Activated naive CD4-positive, alpha-beta T cell treated with anti-CD3 and anti-CD28 coated beads, Interleukin-2, amount 10 ng/mL, durations not matched to agents 7 days and 5 days (primary cell): Measurements from ENCODE around the gene SPOCK3.
"Not testable (repeated sequence)": the region's sequence is repeated elsewhere in the genome, so short reads cannot be mapped to it uniquely, and the experiment has no call there.

Experiments
- CTCF ChIA-PET: fragments of 350-600 bp; sonication (Branson Sonifier 250); formaldehyde crosslinking; loops from one replicate; lab custom pipeline; 2021; ENCODE audit warnings: antibody characterized with exemption; lab: Charles Lee
- DNase-seq: peaks from one replicate; pipeline ENCODE4 v3.0.0-alpha.2; 2020
- H3K27ac Mint-ChIP-seq: one replicate; pipeline ENCODE4 v1.8.0; 2021; ENCODE audit warnings: mild to moderate bottlenecking, moderate library complexity, mixed read lengths
- H3K27me3 Mint-ChIP-seq: one replicate; pipeline ENCODE4 v1.8.0; 2021; ENCODE audit warnings: mild to moderate bottlenecking, mixed read lengths
- H3K36me3 Mint-ChIP-seq: one replicate; pipeline ENCODE4 v1.8.0; 2021; ENCODE audit warnings: mixed read lengths
- H3K4me1 Mint-ChIP-seq: one replicate; pipeline ENCODE4 v1.8.0; 2021; ENCODE audit warnings: mixed read lengths
- H3K4me3 Mint-ChIP-seq: one replicate; pipeline ENCODE4 v1.8.0; 2021; ENCODE audit warnings: mild to moderate bottlenecking, moderate library complexity, mixed read lengths
- H3K9me3 Mint-ChIP-seq: one replicate; pipeline ENCODE4 v1.8.0; 2021; ENCODE audit warnings: mixed read lengths

The SPOCK3 gene

DNA sequence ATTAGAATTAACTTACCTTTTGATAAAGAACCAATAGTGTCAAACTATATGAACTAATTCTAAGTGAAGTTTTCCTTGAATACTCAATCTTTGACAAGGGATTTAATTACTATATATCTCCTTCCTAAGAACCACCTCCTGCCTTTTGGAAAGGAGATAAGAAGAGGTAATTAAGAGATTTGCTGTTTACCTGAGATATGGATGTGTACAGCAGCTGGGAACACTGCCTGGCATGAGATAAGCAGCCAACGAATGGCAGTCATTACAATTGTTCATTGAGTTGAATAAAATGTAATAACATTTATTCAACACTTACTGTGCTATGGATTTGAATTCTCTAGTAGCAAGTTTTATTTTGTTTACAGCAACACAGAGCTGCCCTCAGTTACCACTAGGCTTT, 407.1 kb downstream of the SPOCK3 start:
- Mint-ChIP-seq H3K9me3 (peaks cover 11% of the 10 kb centered on the region), H3K27me3 (no peaks in the 10 kb centered on the region), H3K4me1 (no peaks in the 10 kb centered on the region), H3K36me3 (no peaks in the 10 kb centered on the region), H3K4me3 (no peak overlapping the region), H3K27ac (no peak overlapping the region)
- DNase-seq, result no peak
- CTCF ChIA-PET, result no interaction called here

GRCh38 chr4:166823848-166824247, 410.4 kb downstream of the SPOCK3 start:
- Mint-ChIP-seq H3K36me3 (no peaks in the 10 kb centered on the region), H3K4me1 (no peaks in the 10 kb centered on the region), H3K27me3 (no peaks in the 10 kb centered on the region), H3K27ac (no peak overlapping the region), H3K9me3 (peaks cover 9% of the 10 kb centered on the region), H3K4me3 (no peak overlapping the region)
- no peak for DNase-seq
- CTCF ChIA-PET, result interaction anchor here (0.5 kb wide), 1 partner anchor 721 kb away, joined by 3 read pairs; no protein-coding TSS in a partner anchor

DNA sequence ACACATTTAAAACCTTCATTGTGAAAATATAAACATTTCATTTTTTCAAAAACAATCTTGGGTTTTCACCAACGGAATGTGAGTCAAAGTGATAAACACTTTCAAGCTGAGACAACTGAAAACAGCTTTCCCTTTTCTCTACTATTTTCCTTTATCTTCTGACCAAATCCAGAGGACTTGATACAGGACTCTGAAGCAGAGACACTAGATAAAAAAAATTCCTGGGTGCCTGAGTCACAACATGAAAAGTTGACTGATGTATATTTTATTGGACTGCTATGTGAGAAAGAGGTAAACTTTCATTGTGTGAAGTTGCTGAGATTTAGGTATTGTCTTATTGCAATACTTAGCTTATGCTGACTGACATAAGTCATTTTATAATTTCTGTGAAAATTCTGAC, 411.2 kb downstream of the SPOCK3 start:
- CTCF ChIA-PET, result no interaction called here
- Mint-ChIP-seq H3K4me1 (no peaks in the 10 kb centered on the region), H3K27ac (no peak overlapping the region), H3K27me3 (no peaks in the 10 kb centered on the region), H3K36me3 (no peaks in the 10 kb centered on the region), H3K9me3 (peaks cover 9% of the 10 kb centered on the region), H3K4me3 (no peak overlapping the region)
- no peak for DNase-seq

- no peaks in the 10 kb centered on the region for H3K36me3 Mint-ChIP-seq
- no peaks in the 10 kb centered on the region for H3K27me3 Mint-ChIP-seq
- CTCF ChIA-PET, result no interaction called here
- H3K4me3 Mint-ChIP-seq, result no peak overlapping the region
- peaks cover 9% of the 10 kb centered on the region for H3K9me3 Mint-ChIP-seq
- DNase-seq, result no peak
- no peaks in the 10 kb centered on the region for H3K4me1 Mint-ChIP-seq
- no peak overlapping the region for H3K27ac Mint-ChIP-seq
Measured at GRCh38 chr4:166822386-166822785, 411.9 kb downstream of the SPOCK3 start.

DNA sequence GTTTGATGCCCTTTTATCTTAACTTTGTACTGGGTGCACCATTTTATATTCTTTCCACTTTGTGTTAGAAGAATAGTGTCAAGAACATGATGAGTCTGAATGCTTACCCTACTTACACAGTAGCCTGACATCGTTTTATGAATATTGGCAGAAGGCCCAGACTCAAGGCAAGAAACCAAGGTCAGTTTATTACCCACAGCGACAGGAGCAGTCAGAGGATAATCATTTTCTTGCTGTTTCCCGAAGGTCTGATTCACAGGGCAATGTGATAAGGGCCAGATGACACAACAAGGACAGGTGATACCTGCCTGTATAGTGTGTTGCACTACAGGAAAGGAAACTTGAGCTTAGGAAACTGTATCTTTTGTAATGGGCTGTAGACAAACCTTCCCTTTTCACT, 417.4 kb downstream of the SPOCK3 start:
- Mint-ChIP-seq H3K4me3 (no peak overlapping the region), H3K27me3 (no peaks in the 10 kb centered on the region), H3K4me1 (no peaks in the 10 kb centered on the region), H3K36me3 (no peaks in the 10 kb centered on the region), H3K9me3 (peaks cover 3% of the 10 kb centered on the region), H3K27ac (no peak overlapping the region)
- CTCF ChIA-PET, result no interaction called here
- DNase-seq, result no peak

DNA sequence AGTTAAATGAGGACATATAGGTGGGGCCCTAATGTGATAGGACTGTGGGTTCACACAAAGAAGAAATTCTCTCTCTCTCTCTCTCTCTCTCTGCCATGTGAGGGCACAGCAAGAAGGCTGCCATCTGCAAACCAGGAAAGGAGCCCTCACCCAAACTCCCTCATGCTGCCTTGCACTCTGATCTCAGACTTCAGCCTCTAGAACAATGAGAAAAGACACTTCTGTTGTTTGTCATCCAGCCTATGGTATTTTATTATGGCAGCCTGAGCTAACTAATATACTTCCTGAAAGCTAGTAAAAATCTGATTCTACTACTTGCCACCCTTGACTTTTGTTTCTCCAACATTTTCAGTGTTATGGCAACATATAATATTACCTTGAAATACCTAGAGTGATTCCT, 425.9 kb downstream of the SPOCK3 start:
- H3K4me3 Mint-ChIP-seq, result no peak overlapping the region
- H3K36me3 Mint-ChIP-seq, result no peaks in the 10 kb centered on the region
- no peaks in the 10 kb centered on the region for H3K4me1 Mint-ChIP-seq
- H3K9me3 Mint-ChIP-seq, result peaks cover 3% of the 10 kb centered on the region
- CTCF ChIA-PET, result no interaction called here
- DNase-seq, result no peak
- no peaks in the 10 kb centered on the region for H3K27me3 Mint-ChIP-seq
- no peak overlapping the region for H3K27ac Mint-ChIP-seq

DNA sequence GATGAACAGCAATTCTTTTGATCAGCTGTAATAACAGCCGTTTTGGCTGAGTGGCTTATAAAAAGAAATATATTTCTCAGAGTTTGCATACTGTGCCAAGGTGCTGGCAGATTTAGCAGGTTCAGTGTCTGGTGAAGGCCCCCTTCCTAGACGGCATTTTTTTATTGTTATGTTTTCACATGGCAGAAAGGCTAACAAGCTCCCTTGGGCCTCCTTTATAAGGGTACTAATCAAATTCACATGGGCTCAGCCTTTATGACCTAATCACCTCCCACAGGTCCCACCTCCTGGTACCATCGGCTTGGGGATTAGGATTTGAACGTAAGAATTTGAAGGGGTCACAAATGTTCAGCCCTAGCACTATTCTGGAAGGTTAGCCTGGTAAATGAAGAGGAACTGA, 431.9 kb downstream of the SPOCK3 start:
- no peaks in the 10 kb centered on the region for H3K36me3 Mint-ChIP-seq
- H3K9me3 Mint-ChIP-seq, result peaks cover 5% of the 10 kb centered on the region
- no peak overlapping the region for H3K4me3 Mint-ChIP-seq
- DNase-seq, result no peak
- no peaks in the 10 kb centered on the region for H3K27me3 Mint-ChIP-seq
- CTCF ChIA-PET, result no interaction called here
- H3K4me1 Mint-ChIP-seq, result no peaks in the 10 kb centered on the region
- no peak overlapping the region for H3K27ac Mint-ChIP-seq

DNA sequence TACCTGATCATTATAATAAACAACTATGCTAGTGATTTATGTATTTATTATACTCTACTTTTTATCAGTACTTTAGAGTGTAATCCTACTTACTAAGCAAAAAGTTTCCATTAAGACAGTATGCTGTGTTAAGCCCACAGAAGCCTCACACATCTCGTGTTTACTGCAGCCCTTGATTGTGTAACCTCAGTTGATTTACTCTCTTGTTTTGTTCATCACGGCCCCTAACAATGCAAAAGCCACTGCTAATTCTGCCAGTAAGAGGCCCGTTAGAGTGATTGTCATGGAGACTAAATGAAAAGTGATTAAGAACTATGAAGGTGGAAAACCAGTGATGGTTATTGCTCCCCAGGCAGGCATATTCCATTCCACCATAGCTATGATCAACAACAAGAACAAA, 436.2 kb downstream of the SPOCK3 start:
- no peaks in the 10 kb centered on the region for H3K27me3 Mint-ChIP-seq
- H3K27ac Mint-ChIP-seq, result no peak overlapping the region
- CTCF ChIA-PET, result no interaction called here
- DNase-seq, result no peak
- no peaks in the 10 kb centered on the region for H3K4me1 Mint-ChIP-seq
- no peaks in the 10 kb centered on the region for H3K36me3 Mint-ChIP-seq
- H3K4me3 Mint-ChIP-seq, result no peak overlapping the region
- peaks cover 6% of the 10 kb centered on the region for H3K9me3 Mint-ChIP-seq

DNA sequence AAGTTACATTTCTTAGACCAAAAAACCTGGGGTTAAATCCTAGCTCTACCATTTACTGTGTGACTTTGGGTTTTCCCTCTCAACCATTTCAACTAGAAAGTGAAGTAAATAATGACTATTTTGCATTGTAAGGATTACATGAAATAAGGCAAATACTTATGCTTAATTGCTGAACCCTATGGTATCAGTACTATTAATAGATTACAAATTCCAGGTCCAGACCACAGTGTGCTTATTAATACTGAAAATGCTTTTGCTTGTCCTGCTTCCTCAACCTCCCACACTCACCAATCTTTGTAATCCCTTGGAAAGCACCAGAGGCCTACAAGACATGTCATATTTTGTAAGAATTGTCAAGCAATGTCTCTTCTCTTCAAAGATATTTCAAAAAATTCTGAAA, 456.5 kb downstream of the SPOCK3 start:
- no peak for DNase-seq
- no peaks in the 10 kb centered on the region for H3K4me1 Mint-ChIP-seq
- peaks cover 5% of the 10 kb centered on the region for H3K9me3 Mint-ChIP-seq
- no peaks in the 10 kb centered on the region for H3K36me3 Mint-ChIP-seq
- CTCF ChIA-PET, result no interaction called here
- no peak overlapping the region for H3K27ac Mint-ChIP-seq
- H3K27me3 Mint-ChIP-seq, result no peaks in the 10 kb centered on the region
- H3K4me3 Mint-ChIP-seq, result no peak overlapping the region

GRCh38 chr4:166763018-166763417, 471.3 kb downstream of the SPOCK3 start:
- peaks cover 13% of the 10 kb centered on the region for H3K9me3 Mint-ChIP-seq

DNA sequence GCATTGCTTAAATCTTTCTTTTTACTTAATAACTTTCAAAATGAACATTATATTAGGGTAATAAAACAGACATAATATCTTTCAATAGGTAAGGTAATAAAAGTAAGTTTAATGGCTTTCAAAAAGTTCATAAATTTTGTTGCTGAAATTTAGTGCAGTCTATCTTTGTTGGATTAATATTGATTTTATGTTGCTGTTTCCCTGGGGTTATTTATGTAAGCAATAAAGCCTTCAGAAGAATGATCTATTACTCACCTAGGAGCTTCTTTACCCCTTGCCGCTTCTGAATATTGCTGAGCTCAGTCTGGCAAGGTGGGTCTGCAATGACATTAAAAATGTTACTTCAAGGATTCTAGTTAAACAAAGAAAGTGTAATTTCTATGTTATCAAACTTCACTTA, 492.6 kb downstream of the SPOCK3 start:
- H3K27ac Mint-ChIP-seq, result no peak overlapping the region
- no peaks in the 10 kb centered on the region for H3K4me1 Mint-ChIP-seq
- no peaks in the 10 kb centered on the region for H3K36me3 Mint-ChIP-seq
- peaks cover 5% of the 10 kb centered on the region for H3K9me3 Mint-ChIP-seq
- no peaks in the 10 kb centered on the region for H3K27me3 Mint-ChIP-seq
- no peak overlapping the region for H3K4me3 Mint-ChIP-seq
- CTCF ChIA-PET, result no interaction called here
- DNase-seq, result no peak

More at GRCh38 chr4:166763018-166763417, 471.3 kb downstream of the SPOCK3 start:
- CTCF ChIA-PET, result no interaction called here
- no peak overlapping the region for H3K4me3 Mint-ChIP-seq
- H3K27me3 Mint-ChIP-seq, result no peaks in the 10 kb centered on the region
- H3K36me3 Mint-ChIP-seq, result no peaks in the 10 kb centered on the region
- H3K4me1 Mint-ChIP-seq, result no peaks in the 10 kb centered on the region
- DNase-seq, result no peak
- H3K27ac Mint-ChIP-seq, result no peak overlapping the region

GRCh38 chr4:166739215-166739614, 495.1 kb downstream of the SPOCK3 start:
- DNase-seq, H3K36me3 Mint-ChIP-seq, H3K27me3 Mint-ChIP-seq, CTCF ChIA-PET, H3K4me1 Mint-ChIP-seq, H3K27ac Mint-ChIP-seq, H3K4me3 Mint-ChIP-seq, H3K9me3 Mint-ChIP-seq: not testable (repeated sequence)

- H3K9me3 Mint-ChIP-seq, result peaks cover 1% of the 10 kb centered on the region
Measured at GRCh38 chr4:166737430-166737829, 496.9 kb downstream of the SPOCK3 start.

DNA sequence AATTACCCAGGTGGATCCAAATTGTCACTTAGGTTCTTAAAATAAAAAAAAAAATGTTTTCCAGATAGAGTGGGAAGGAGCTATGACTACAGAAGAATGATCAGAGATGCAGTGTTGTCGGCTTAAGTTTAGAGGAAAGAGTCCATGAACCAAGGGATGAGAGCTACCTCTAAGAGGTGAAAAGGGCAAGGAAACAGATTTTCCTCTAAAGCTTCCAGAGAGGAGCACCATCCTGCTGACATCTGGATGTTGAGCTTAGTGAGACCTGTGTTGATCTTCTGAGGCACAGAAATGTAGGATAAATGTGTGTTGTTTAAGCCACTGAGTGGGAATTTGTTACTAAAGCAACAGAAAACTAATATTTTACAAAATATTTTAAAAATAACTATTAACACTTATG, 498.7 kb downstream of the SPOCK3 start:
- peaks cover 1% of the 10 kb centered on the region for H3K9me3 Mint-ChIP-seq
- no peak for DNase-seq
- no peaks in the 10 kb centered on the region for H3K4me1 Mint-ChIP-seq
- no peak overlapping the region for H3K4me3 Mint-ChIP-seq
- CTCF ChIA-PET, result no interaction called here
- H3K27me3 Mint-ChIP-seq, result no peaks in the 10 kb centered on the region
- H3K27ac Mint-ChIP-seq, result no peak overlapping the region
- no peaks in the 10 kb centered on the region for H3K36me3 Mint-ChIP-seq

More at GRCh38 chr4:166737430-166737829, 496.9 kb downstream of the SPOCK3 start:
- Mint-ChIP-seq H3K4me3 (no peak overlapping the region), H3K27me3 (no peaks in the 10 kb centered on the region), H3K4me1 (no peaks in the 10 kb centered on the region), H3K36me3 (no peaks in the 10 kb centered on the region), H3K27ac (no peak overlapping the region)
- no peak for DNase-seq
- CTCF ChIA-PET, result no interaction called here

DNA sequence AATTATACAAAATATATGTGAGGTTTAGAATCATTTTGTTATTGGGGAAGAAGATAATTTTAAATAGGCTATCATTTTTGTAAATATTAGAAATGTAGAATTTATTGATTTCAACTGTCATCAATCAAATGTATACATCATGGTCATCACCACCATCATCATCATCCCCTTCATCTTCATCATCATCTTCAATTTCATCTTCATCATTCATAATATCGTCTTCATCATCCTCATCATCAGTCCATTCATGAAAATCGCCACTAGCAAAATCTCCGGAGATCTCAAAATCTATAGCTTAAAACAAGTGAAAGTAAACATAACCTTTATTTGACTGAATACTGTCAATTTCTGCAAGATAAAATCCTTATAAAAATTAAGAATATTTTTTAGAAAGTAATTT, 499.5 kb downstream of the SPOCK3 start:
- Mint-ChIP-seq H3K4me1 (no peaks in the 10 kb centered on the region), H3K4me3 (no peak overlapping the region), H3K9me3 (peaks cover 1% of the 10 kb centered on the region), H3K27me3 (no peaks in the 10 kb centered on the region), H3K27ac (no peak overlapping the region), H3K36me3 (no peaks in the 10 kb centered on the region)
- DNase-seq, result no peak
- CTCF ChIA-PET, result no interaction called here

DNA sequence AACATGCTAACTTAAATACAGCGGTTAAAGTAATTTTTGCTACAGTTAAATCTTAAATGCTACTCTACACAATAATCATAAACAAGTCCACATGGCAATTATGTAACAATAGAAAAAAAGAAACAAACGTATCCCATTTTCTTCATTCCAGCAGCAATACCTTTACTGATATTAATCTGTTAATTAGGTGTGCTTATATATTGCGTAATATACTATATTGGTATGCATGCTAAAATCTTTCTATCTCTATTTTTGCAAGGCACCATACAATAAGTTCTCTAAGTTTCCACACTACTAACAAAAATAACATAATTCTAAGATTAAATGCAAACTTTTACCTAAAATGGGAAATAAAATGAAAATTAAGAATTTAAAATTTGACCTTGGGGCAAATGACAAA, 500.6 kb downstream of the SPOCK3 start:
- CTCF ChIA-PET, result no interaction called here
- Mint-ChIP-seq H3K27ac (no peak overlapping the region), H3K4me3 (no peak overlapping the region)

More for the DNA sequence above, 500.6 kb downstream of the SPOCK3 start:
- no peak for DNase-seq
- Mint-ChIP-seq H3K4me1 (no peaks in the 10 kb centered on the region), H3K36me3 (no peaks in the 10 kb centered on the region), H3K27me3 (no peaks in the 10 kb centered on the region), H3K9me3 (peaks cover 1% of the 10 kb centered on the region)
